GM10266 (cell line): Measurements from ENCODE around the gene POLE4.

Experiments
- DNase-seq: peaks from one replicate; pipeline ENCODE4 v3.0.0; 2012; ENCODE audit errors: extremely low spot score
- TF ChIP-seq, protein P1 (sequence below): IDR thresholded peaks from 2 replicates; pipeline ENCODE4 v1.5.1; 2012; ENCODE audit warnings: mild to moderate bottlenecking, low read depth; ENCODE audit not compliant: control insufficient read depth, insufficient read depth; ENCODE audit errors: missing control alignments

POLE4 gene

DNA sequence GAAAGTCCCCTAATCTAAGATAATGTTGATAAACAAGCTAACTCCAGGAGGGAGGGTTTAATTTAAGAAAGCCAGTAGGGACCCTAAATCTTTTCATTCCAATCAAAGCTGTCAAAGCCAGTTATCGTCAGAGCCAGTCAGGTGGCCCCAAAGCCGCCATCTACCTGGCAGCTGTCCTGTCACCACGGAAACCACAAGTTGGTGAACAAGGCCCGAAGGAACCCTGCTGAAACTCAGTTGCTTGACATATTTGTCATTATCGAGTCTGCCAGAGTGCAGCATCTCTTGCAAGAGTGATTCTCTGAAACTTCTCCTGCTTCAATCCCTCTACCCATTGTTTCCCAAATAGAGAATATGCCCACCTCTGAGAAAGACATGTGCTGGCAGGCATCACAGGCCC lies 30.8 kb upstream of the POLE4 start:
- DNase-seq = no peak
- TF ChIP-seq, protein P1, sequence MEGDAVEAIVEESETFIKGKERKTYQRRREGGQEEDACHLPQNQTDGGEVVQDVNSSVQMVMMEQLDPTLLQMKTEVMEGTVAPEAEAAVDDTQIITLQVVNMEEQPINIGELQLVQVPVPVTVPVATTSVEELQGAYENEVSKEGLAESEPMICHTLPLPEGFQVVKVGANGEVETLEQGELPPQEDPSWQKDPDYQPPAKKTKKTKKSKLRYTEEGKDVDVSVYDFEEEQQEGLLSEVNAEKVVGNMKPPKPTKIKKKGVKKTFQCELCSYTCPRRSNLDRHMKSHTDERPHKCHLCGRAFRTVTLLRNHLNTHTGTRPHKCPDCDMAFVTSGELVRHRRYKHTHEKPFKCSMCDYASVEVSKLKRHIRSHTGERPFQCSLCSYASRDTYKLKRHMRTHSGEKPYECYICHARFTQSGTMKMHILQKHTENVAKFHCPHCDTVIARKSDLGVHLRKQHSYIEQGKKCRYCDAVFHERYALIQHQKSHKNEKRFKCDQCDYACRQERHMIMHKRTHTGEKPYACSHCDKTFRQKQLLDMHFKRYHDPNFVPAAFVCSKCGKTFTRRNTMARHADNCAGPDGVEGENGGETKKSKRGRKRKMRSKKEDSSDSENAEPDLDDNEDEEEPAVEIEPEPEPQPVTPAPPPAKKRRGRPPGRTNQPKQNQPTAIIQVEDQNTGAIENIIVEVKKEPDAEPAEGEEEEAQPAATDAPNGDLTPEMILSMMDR = no peak

DNA sequence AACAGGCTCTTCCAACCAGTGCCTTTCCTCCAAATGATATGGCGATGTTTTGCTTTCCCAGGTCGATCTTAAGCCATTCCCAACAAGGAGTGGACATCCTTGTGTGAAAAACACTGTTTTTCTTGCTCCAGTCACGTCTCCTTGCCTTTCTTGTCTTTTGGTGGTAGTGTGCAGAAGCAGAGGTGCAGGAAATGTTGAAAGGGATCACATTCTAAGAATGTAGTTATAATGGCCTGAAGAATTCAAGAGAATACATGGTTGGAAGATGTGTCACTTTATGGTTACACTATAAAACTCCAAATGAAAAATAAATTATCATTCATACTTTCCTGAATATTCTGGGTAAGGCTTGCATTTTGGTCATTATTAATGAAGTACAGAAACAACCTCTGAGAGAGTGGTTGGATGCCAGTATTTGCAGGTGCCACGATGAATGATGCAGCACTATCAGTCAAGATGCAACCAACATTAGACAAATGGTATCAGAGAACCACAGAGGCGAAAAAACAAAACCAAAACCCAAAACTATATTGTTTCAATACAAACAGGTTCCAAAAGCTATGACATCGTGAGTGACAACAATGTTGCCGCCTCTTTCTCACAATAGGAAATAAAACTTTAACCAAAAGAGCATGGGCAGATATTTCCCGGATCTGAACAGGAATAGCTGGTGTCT lies 27.5 kb upstream of the POLE4 start:
- TF ChIP-seq, protein P1 = no peak
- no peak for DNase-seq

DNA sequence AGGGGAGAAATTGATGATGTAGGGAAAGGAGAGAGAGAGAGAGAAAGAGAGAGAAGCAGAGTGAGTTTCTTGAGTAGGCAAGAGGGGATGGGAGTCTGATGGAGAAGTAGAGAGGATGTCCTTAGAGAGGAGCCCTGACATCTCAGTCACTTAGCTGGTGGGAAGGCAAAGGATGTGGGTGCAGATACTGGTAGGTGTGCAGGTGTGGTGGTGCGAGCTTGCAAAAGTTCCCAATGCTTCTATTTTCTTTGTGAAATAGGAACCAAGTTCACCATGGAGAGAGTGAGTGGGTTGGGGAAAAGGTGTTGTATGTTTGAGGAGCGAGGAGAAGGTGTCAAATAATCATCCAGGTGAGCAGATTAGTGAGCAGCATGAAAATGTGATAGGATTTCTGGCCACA lies 26.5 kb upstream of the POLE4 start:
- TF ChIP-seq, protein P1 = no peak
- DNase-seq = no peak

DNA sequence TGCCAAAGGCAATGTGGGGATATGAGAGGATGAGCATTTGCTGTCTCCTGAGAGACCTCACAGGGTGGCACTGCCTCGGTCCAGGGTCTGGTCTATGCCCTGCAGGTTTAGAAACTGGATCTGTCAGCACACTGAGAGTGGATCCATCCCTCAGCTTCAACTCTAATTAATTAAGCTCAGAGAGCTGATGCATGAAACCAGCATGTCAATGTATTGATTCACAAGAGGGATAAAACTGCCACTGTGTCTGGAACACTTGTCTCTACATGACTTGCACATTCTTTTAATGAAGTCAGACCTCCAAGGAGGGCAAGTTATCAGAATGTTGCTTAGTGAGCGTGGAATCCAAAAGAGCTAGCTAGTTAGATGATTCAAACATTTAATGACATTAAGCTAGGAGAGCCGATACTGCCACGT lies 22.5 kb upstream of the POLE4 start:
- TF ChIP-seq, protein P1 = no peak
- no peak for DNase-seq

DNA sequence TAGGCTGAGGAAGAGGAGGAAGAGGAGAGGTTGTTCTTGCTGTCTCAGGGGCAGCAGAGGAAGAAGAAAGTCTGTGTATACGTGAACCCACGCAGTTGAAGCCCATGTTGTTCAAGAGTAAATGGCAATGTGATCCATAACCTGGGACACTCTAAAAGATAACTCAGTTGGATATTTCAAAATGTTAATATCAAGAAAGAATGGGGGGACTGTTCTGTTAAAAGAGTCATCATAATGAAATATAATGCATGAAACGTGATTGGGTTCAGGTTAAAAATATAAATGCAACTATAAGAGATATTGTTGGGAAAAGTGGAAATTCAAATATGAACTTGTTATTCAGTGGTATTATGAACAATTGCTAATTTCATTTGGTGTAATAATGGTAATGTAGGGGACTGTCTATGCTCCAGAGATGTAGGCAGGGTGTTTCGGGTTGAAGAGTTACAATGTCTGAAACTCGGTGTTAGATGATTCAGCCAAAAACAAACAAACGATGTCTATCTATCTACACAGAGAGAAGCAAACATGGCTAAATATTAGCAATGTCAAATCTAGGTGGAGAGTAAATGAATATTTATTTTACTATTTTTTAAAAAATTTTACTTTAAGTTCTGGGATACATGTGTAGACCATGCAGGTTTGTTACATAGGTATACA lies 21.1 kb upstream of the POLE4 start:
- TF ChIP-seq, protein P1 = no peak
- DNase-seq = no peak

DNA sequence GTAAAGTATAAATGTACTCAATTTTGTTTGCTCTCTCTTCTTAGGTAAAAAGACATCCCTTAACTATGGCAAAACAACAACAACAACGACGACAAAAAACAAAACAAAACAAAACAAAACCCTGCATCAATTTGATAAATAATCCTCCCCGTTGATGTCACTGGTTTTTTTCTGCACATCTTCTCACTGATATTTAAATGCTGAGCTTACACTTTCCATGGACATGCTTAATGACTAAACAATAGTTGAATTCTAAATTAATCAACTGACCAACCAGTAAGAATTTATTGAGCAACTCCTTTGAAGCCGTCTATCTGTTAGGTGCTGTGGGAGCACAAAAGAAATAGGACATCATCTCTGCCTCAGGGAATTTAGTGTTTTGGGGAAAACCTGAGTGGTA lies 20.2 kb upstream of the POLE4 start:
- DNase-seq = no peak
- TF ChIP-seq, protein P1 = no peak
